ENCODE measurements around the gene ADGRL2.

ADGRL2 gene

GRCh38 chr1:81792184-81792583 is 8.6 kb upstream of the ADGRL2 start:
- H3K9me3 ChIP-seq = no peaks in the 10 kb centered on the region
- TF ChIP-seq, protein P1, sequence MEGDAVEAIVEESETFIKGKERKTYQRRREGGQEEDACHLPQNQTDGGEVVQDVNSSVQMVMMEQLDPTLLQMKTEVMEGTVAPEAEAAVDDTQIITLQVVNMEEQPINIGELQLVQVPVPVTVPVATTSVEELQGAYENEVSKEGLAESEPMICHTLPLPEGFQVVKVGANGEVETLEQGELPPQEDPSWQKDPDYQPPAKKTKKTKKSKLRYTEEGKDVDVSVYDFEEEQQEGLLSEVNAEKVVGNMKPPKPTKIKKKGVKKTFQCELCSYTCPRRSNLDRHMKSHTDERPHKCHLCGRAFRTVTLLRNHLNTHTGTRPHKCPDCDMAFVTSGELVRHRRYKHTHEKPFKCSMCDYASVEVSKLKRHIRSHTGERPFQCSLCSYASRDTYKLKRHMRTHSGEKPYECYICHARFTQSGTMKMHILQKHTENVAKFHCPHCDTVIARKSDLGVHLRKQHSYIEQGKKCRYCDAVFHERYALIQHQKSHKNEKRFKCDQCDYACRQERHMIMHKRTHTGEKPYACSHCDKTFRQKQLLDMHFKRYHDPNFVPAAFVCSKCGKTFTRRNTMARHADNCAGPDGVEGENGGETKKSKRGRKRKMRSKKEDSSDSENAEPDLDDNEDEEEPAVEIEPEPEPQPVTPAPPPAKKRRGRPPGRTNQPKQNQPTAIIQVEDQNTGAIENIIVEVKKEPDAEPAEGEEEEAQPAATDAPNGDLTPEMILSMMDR (IDR thresholded peaks at IDR 0.05) = no peak
- no peak overlapping the region for H3K4me3 ChIP-seq (ENCODE audit: low read depth in 1 of 2, low read length in 1 of 2)
- H3K27me3 ChIP-seq = peaks cover 27% of the 10 kb centered on the region
- H3K36me3 ChIP-seq = no peaks in the 10 kb centered on the region
- H3K4me1 ChIP-seq (ENCODE audit: control insufficient read depth in 1 of 2, insufficient read depth in 1 of 2, low read depth in 1 of 2, low read length in 1 of 2) = no peaks in the 10 kb centered on the region
- H3K27ac ChIP-seq = no peak overlapping the region

DNA sequence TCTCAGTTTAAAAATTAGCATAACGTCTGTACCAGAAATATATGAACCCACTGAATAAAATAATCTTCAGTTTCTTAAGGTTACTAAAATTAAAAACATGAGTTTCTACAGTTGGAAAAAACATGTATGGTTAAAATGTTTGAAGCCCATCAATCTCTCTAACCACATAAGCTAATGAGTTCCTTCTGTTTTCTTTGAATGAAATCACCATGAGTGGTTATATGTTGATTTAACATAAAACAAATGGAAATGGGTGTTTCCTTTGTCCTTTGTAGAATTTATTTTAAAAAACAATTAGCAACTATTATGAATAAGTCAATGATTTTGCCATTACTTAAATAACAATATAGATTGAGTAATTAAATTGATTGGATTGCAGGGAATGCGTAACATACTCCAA is 3.0 kb upstream of the ADGRL2 start:
- Histone ChIP-seq H3K4me3 (ENCODE audit: low read depth in 1 of 2, low read length in 1 of 2) (no peak overlapping the region), H3K36me3 (no peaks in the 10 kb centered on the region), H3K27me3 (peaks cover 76% of the 10 kb centered on the region), H3K27ac (no peak overlapping the region), H3K4me1 (ENCODE audit: control insufficient read depth in 1 of 2, insufficient read depth in 1 of 2, low read depth in 1 of 2, low read length in 1 of 2) (peaks cover 4 to 5% of the 10 kb centered on the region in 2 experiments), H3K9me3 (no peaks in the 10 kb centered on the region)
- TF ChIP-seq, protein P1 (IDR thresholded peaks at IDR 0.05) = no peak

DNA sequence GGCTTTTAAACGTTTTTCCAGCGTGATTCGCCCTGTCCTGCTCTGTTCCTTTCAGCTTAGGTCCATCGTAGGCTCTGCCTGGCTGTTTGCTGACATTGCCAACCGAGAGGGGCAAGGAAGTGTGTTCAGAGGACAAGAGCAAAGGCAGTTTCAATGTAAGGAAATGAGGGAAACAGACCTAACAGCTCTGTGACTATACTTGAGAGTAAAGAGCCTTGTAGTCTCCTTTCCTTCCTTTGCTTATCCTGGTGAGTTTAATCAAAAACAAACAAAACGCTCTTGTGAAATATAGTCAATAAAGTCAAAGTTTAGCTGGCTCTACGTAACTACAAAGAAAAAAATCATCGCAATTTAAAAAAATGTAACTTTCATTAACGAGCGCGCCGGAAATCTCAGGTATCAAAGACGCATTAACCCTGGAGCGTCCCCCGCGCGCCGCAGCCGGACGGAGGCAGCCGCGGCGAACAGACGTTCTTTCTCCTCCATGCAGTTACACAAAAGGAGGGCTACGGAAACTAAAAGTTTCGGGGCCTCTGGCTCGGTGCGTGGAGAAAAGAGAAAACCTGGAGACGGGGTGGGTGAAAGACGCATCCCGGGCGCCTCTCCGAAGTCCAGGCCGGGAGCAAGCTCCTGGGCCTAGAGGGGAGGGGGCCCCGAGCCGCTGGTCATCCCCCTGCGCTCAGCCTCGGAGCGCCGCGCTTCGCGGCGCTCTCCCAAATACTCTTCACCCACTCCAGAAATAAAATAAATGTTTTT is 617 bp upstream of the ADGRL2 start:
- Histone ChIP-seq H3K27me3 (peaks cover 97% of the 10 kb centered on the region), H3K36me3 (no peaks in the 10 kb centered on the region), H3K4me3 (ENCODE audit: low read depth in 1 of 2, low read length in 1 of 2) (no peak overlapping the region), H3K4me1 (ENCODE audit: control insufficient read depth in 1 of 2, insufficient read depth in 1 of 2, low read depth in 1 of 2, low read length in 1 of 2) (peaks cover 4 to 5% of the 10 kb centered on the region in 2 experiments), H3K27ac (no peak overlapping the region), H3K9me3 (no peaks in the 10 kb centered on the region)
- TF ChIP-seq, protein P1 (IDR thresholded peaks at IDR 0.05) = no peak

- TF ChIP-seq, protein P1 (IDR thresholded peaks at IDR 0.05) = no peak
- Histone ChIP-seq H3K27me3 (peaks cover 100% of the 10 kb centered on the region), H3K27ac (no peak overlapping the region), H3K4me1 (ENCODE audit: control insufficient read depth in 1 of 2, insufficient read depth in 1 of 2, low read depth in 1 of 2, low read length in 1 of 2) (peaks cover 4 to 5% of the 10 kb centered on the region in 2 experiments), H3K36me3 (no peaks in the 10 kb centered on the region), H3K9me3 (no peaks in the 10 kb centered on the region), H3K4me3 (ENCODE audit: low read depth in 1 of 2, low read length in 1 of 2) (peak overlapping the region in 1 of 2 experiments; percentile 7)
Observed at GRCh38 chr1:81801651-81802456, 1.1 kb downstream of the ADGRL2 start.

GRCh38 chr1:81802457-81802706 is 1.6 kb downstream of the ADGRL2 start:
- Histone ChIP-seq H3K4me1 (ENCODE audit: control insufficient read depth in 1 of 2, insufficient read depth in 1 of 2, low read depth in 1 of 2, low read length in 1 of 2) (peaks cover 4 to 5% of the 10 kb centered on the region in 2 experiments), H3K4me3 (ENCODE audit: low read depth in 1 of 2, low read length in 1 of 2) (no peak overlapping the region), H3K27me3 (peaks cover 100% of the 10 kb centered on the region), H3K36me3 (no peaks in the 10 kb centered on the region), H3K27ac (no peak overlapping the region), H3K9me3 (no peaks in the 10 kb centered on the region)
- TF ChIP-seq, protein P1 (IDR thresholded peaks at IDR 0.05) = no peak
